ENCODE results near the gene NARS2.

GRCh38 chr11:78457448-78457847 is 117.2 kb downstream of the NARS2 start:
- TF ChIP-seq CTCF (IDR thresholded peaks at IDR 0.05) (no peak), POLR2A (IDR thresholded peaks at IDR 0.05) (no peak)
